Vagina (tissue), 2 donors: ENCODE data around the gene COL9A3.

ENCODE experiments used
- POLR2A ChIP-seq, 2 donors: fragments of 450-650 bp; IDR thresholded peaks; one replicate each; pipeline ENCODE4 v1.6.1; 2017; ENCODE audit warnings: antibody characterized with exemption in 2 of 2, mild to moderate bottlenecking in 2 of 2, moderate library complexity in 2 of 2
- POLR2AphosphoS5 ChIP-seq, 2 donors: sonication (generic); formaldehyde crosslinking; IDR thresholded peaks; one replicate each; pipeline ENCODE4 v1.9.0; 2017; ENCODE audit warnings: antibody characterized with exemption in 2 of 2, mild to moderate bottlenecking in 2 of 2, low read depth in 1 of 2; ENCODE audit not compliant: insufficient read depth in 1 of 2
- TF ChIP-seq, protein P1 (sequence below), 3 experiments: fragments of 450-650 bp in 2 of 3; fragments of 200-600 bp in 1 of 3; sonication (generic) in 1 of 3; IDR thresholded peaks; one replicate each; pipeline ENCODE4 v1.5.1; 2017 to 2019; ENCODE audit warnings: antibody characterized with exemption in 3 of 3, mild to moderate bottlenecking in 2 of 3, moderate library complexity in 2 of 3

DNA sequence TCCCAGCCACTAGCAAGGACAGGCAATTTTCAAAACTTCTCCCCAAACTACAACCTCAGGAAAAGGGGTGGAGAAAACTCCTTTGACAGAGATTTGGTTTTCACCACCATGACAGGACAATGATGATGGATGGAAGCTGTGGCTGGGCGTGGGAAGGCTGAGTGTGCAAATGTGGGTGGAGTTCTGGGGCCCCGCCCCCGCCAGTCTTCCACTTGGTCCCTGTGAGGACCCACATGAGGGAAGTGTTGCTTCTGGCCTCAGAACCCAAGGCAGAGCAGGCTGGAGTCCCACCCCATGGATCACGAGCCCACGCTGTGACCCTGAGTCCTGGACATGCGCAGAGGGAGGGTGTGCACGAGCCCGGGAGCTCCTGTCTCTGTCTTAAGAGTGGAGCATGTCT lies 42.1 kb upstream of the COL9A3 start:
- TF ChIP-seq POLR2AphosphoS5 (IDR thresholded peaks at IDR 0.05; ENCODE audit: insufficient read depth in 1 of 2, low read depth in 1 of 2) (no peak), POLR2A (IDR thresholded peaks at IDR 0.05) (no peak)
- TF ChIP-seq, protein P1, sequence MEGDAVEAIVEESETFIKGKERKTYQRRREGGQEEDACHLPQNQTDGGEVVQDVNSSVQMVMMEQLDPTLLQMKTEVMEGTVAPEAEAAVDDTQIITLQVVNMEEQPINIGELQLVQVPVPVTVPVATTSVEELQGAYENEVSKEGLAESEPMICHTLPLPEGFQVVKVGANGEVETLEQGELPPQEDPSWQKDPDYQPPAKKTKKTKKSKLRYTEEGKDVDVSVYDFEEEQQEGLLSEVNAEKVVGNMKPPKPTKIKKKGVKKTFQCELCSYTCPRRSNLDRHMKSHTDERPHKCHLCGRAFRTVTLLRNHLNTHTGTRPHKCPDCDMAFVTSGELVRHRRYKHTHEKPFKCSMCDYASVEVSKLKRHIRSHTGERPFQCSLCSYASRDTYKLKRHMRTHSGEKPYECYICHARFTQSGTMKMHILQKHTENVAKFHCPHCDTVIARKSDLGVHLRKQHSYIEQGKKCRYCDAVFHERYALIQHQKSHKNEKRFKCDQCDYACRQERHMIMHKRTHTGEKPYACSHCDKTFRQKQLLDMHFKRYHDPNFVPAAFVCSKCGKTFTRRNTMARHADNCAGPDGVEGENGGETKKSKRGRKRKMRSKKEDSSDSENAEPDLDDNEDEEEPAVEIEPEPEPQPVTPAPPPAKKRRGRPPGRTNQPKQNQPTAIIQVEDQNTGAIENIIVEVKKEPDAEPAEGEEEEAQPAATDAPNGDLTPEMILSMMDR (IDR thresholded peaks at IDR 0.05) = no peak
